PC-9 (cell line): ENCODE measurements around the gene SPACDR. TPM values are rescaled to one million over a fixed set of nuclear protein-coding genes. Genes with fewer than 3 reads are reported as not detected.

ENCODE experiments used
- BruUV-seq: library from RNA; stranded (reverse); fragments of 400-500 nt; replicated peaks from 2 replicates; lab custom pipeline; 2021; lab: Mats Ljungman, UMichigan
- CTCF ChIA-PET: fragments of 300-600 bp; sonication (Branson Sonifier 250); formaldehyde crosslinking; loops from one replicate; lab custom pipeline; 2022; ENCODE audit warnings: antibody characterized with exemption; lab: Charles Lee
- POLR2A ChIA-PET: fragments of 300-600 bp; sonication (Branson Sonifier 250); formaldehyde crosslinking; loops from one replicate; lab custom pipeline; 2022; ENCODE audit warnings: antibody characterized with exemption; ENCODE audit not compliant: unreplicated experiment; lab: Charles Lee
- DNase-seq, 2 experiments: peaks; one replicate each; pipeline versions ENCODE4 v3.0.0 to v3.0.0-alpha.2; 2015 to 2022; ENCODE audit warnings: mixed read lengths in 1 of 2
- H2AFZ ChIP-seq: fragments of 200-600 bp; sonication (generic); 2 replicates; pipeline ENCODE4 v1.8.1; 2017; ENCODE audit warnings: antibody characterized with exemption
- H3F3A ChIP-seq: fragments of 200-600 bp; sonication (generic); 2 replicates; pipeline ENCODE4 v1.8.1; 2017; ENCODE audit warnings: antibody characterized with exemption, mild to moderate bottlenecking, low read depth; ENCODE audit not compliant: insufficient read depth
- H3K27ac ChIP-seq: fragments of 200-600 bp; sonication (generic); 2 replicates; pipeline ENCODE4 v1.6.1; 2016; ENCODE audit warnings: mixed run types
- H3K27me3 ChIP-seq: fragments of 200-600 bp; sonication (generic); 2 replicates; pipeline ENCODE4 v1.6.1; 2016; ENCODE audit warnings: low read depth, mixed run types; ENCODE audit not compliant: insufficient read depth
- H3K36me3 ChIP-seq: fragments of 200-600 bp; sonication (generic); 2 replicates; pipeline ENCODE4 v1.6.1; 2016; ENCODE audit warnings: low read depth, mixed run types
- H3K4me1 ChIP-seq: fragments of 200-600 bp; sonication (generic); replicated peaks from 2 replicates; pipeline ENCODE4 v1.6.1; 2016; ENCODE audit warnings: mixed run types; ENCODE audit not compliant: insufficient read depth
- H3K4me2 ChIP-seq: fragments of 200-600 bp; sonication (generic); 2 replicates; pipeline ENCODE4 v1.6.1; 2017; ENCODE audit warnings: mixed run types
- H3K4me3 ChIP-seq: fragments of 200-600 bp; sonication (generic); 2 replicates; pipeline ENCODE4 v1.6.1; 2016; ENCODE audit warnings: mixed run types
- H3K79me2 ChIP-seq: fragments of 200-600 bp; sonication (generic); 2 replicates; pipeline ENCODE4 v1.6.1; 2017; ENCODE audit warnings: low read depth, mixed run types
- H3K9me2 ChIP-seq: fragments of 200-600 bp; sonication (generic); 2 replicates; pipeline ENCODE4 v1.8.1; 2017; ENCODE audit warnings: mild to moderate bottlenecking; ENCODE audit not compliant: insufficient read depth
- H3K9me3 ChIP-seq: fragments of 200-600 bp; sonication (generic); 2 replicates; pipeline ENCODE4 v1.8.1; 2016; ENCODE audit warnings: low read depth; ENCODE audit not compliant: insufficient read depth
- H4K20me1 ChIP-seq: fragments of 200-600 bp; sonication (generic); 2 replicates; pipeline ENCODE4 v1.8.1; 2017; ENCODE audit not compliant: insufficient read depth
- EZH2 ChIP-seq: fragments of 200-600 bp; sonication (generic); IDR thresholded peaks from 2 replicates; pipeline ENCODE4 v1.8.0; 2017; ENCODE audit warnings: antibody characterized with exemption, low read depth
- intact Hi-C: fragments of 100-400 bp; cut with micrococcal nuclease; formaldehyde crosslinking; loops from one replicate; pipeline ENCODE4 v1.10.0; 2022; ENCODE audit not compliant: unreplicated experiment
- total RNA-seq: library from RNA; stranded (reverse); gene quantifications from 2 replicates; pipeline ENCODE4 v1.2.3, GENCODE V29; 2021
- TF ChIP-seq, protein P1 (sequence below): fragments of 200-600 bp; sonication (generic); conservative IDR thresholded peaks from 2 replicates; pipeline ENCODE4 v1.6.1; 2017; ENCODE audit warnings: mixed run types, antibody characterized with exemption, mild to moderate bottlenecking, moderate library complexity

The SPACDR gene
- total RNA-seq, 1 experiment from 2014 or later = 1.4 TPM

GRCh38 chr7:100482728-100483089, 18.6 kb upstream of the SPACDR start:
- Histone ChIP-seq H3K4me1 (peaks cover 27% of the 10 kb centered on the region), H3K4me3 (peak overlapping the region; percentile 65), H3K4me2 (peak overlapping the region; percentile 83), H3K27me3 (no peaks in the 10 kb centered on the region), H3F3A (peaks cover 15% of the 10 kb centered on the region; the same call in 1 of the 2 replicates), H3K9me2 (no peaks in the 10 kb centered on the region), H3K36me3 (no peaks in the 10 kb centered on the region), H3K27ac (no peak overlapping the region), H3K9me3 (no peaks in the 10 kb centered on the region), H3K79me2 (peaks cover 13% of the 10 kb centered on the region), H2AFZ (peak overlapping the region; percentile 84), H4K20me1 (no peaks in the 10 kb centered on the region)
- ChIA-PET CTCF (interaction anchor here (0.6 to 1.3 kb wide), 3 partner anchors 77 to 387 kb away, joined by 3 to 7 read pairs (median 5); no protein-coding TSS in a partner anchor), POLR2A (interaction anchor here (0.6 kb wide), 1 partner anchor 189 kb away, joined by 10 read pairs; no protein-coding TSS in a partner anchor)
- intact Hi-C loops = loop anchor here (1.0 kb wide), 1 partner anchor 63 kb away; no protein-coding TSS in a partner anchor
- DNase-seq = no peak
- no TSS peak for BruUV-seq
- TF ChIP-seq, protein P1, sequence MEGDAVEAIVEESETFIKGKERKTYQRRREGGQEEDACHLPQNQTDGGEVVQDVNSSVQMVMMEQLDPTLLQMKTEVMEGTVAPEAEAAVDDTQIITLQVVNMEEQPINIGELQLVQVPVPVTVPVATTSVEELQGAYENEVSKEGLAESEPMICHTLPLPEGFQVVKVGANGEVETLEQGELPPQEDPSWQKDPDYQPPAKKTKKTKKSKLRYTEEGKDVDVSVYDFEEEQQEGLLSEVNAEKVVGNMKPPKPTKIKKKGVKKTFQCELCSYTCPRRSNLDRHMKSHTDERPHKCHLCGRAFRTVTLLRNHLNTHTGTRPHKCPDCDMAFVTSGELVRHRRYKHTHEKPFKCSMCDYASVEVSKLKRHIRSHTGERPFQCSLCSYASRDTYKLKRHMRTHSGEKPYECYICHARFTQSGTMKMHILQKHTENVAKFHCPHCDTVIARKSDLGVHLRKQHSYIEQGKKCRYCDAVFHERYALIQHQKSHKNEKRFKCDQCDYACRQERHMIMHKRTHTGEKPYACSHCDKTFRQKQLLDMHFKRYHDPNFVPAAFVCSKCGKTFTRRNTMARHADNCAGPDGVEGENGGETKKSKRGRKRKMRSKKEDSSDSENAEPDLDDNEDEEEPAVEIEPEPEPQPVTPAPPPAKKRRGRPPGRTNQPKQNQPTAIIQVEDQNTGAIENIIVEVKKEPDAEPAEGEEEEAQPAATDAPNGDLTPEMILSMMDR = no peak
- no peak for TF ChIP-seq EZH2

DNA sequence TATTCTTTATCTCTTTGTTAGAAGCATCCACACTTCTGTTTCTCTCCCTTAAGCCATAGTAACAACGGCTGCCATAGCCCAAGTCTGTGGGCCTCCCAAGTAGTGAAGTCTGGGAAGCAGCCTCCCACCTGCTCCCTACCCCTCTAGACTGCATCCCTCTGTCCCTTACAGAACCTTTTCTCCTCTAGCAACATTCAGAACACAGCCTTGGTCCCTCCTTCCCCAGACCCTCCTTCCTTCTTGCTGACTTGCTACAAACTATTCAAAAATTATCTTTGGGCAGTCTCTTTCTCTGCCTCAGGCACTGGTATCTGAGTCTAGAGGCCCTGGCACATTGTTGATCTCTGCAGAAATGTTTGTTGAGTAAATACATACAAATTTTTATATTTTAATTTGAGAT, 17.4 kb upstream of the SPACDR start:
- H4K20me1 ChIP-seq = no peaks in the 10 kb centered on the region; the same call in 1 of the 2 replicates
- peaks cover 25% of the 10 kb centered on the region for H3K79me2 ChIP-seq
- H3K4me1 ChIP-seq = peaks cover 33% of the 10 kb centered on the region
- TF ChIP-seq, protein P1 = no peak
- no peak for TF ChIP-seq EZH2
- no peaks in the 10 kb centered on the region for H3K9me3 ChIP-seq
- DNase-seq = no peak
- H3K9me2 ChIP-seq = no peaks in the 10 kb centered on the region
- no peaks in the 10 kb centered on the region for H3K36me3 ChIP-seq
- intact Hi-C loops = no loop called here
- H2AFZ ChIP-seq = no peak overlapping the region
- no peak overlapping the region for H3K4me2 ChIP-seq
- H3K27ac ChIP-seq = no peak overlapping the region
- no peak overlapping the region for H3K4me3 ChIP-seq
- no TSS peak for BruUV-seq
- H3F3A ChIP-seq = peaks cover 15% of the 10 kb centered on the region; the same call in 1 of the 2 replicates
- ChIA-PET POLR2A (no interaction called here), CTCF (interaction anchor here (0.6 kb wide), 2 partner anchors 68 to 210 kb away, joined by 5 to 12 read pairs; no protein-coding TSS in a partner anchor)
- H3K27me3 ChIP-seq = no peaks in the 10 kb centered on the region

- POLR2A ChIA-PET = interaction anchor here (0.6 to 1.2 kb wide), 3 partner anchors 37 to 153 kb away, joined by 10 to 13 read pairs (median 11); partner anchors contain the start of gene ZCWPW1
- H2AFZ ChIP-seq = peak within 1 kb of the TSS; percentile 89
- H3K9me2 ChIP-seq = no peaks in the 10 kb centered on the region
- peaks cover 14% of the 10 kb centered on the region; the same call in 1 of the 2 replicates for H3F3A ChIP-seq
- H3K9me3 ChIP-seq = no peaks in the 10 kb centered on the region
- peak within 1 kb of the TSS; percentile 95 for H3K4me3 ChIP-seq
- no peaks in the 10 kb centered on the region for H3K27me3 ChIP-seq
- H3K36me3 ChIP-seq = no peaks in the 10 kb centered on the region
- peaks cover 26% of the 10 kb centered on the region for H3K4me1 ChIP-seq
- CTCF ChIA-PET = interaction anchor here (0.6 to 1.0 kb wide), 5 partner anchors 10 to 107 kb away, joined by 3 to 12 read pairs (median 4); partner anchors contain the start of genes FBXO24 and PPP1R35
- H3K27ac ChIP-seq = no peak within 1 kb of the TSS
- H3K4me2 ChIP-seq = peak within 1 kb of the TSS; percentile 61
- peak; percentile 74 to 96 for DNase-seq
- H3K79me2 ChIP-seq = peaks cover 28% of the 10 kb centered on the region
- TF ChIP-seq, protein P1 = no peak
- TF ChIP-seq EZH2 = no peak
- intact Hi-C loops = loop anchor here (1.0 kb wide), 1 partner anchor 24 kb away; no protein-coding TSS in a partner anchor
- peaks cover 4% of the 10 kb centered on the region; the same call in 1 of the 2 replicates for H4K20me1 ChIP-seq
- no TSS peak for BruUV-seq
Measured at GRCh38 chr7:100478958-100479660, 15.0 kb upstream of the SPACDR start, which contains the start of gene TSC22D4. Gene TSC22D4 (minus strand): TSS chr7:100479214. CDS start chr7:100478038, 1,176 bp downstream.
